22Rv1 (cell line): ENCODE results near the gene TMEM150C.

Experiments
- CTCF ChIP-seq: fragments of 450-650 bp; IDR thresholded peaks from 2 replicates; pipeline ENCODE4 v1.5.1; 2017; ENCODE audit warnings: mild to moderate bottlenecking
- ZFX ChIP-seq: fragments of 450-650 bp; IDR thresholded peaks from 2 replicates; pipeline ENCODE4 v1.6.1; 2017; ENCODE audit warnings: antibody characterized with exemption, borderline replicate concordance

GRCh38 chr4:82457266-82457665 is 104.5 kb downstream of the TMEM150C start:
- no peak for TF ChIP-seq CTCF
- TF ChIP-seq ZFX = no peak
